K562 (cell line): ENCODE results near the gene CENPP. TPM values are rescaled to one million over a fixed set of nuclear protein-coding genes. Genes with fewer than 3 reads are reported as not detected.

Source experiments
- ATAC-seq: fragments of 200-7000 bp; cut with Tn5 transposase; 3 replicates; pipeline ENCODE4 v1.9.1; 2020; ENCODE audit warnings: moderate library complexity
- BruUV-seq: library from RNA; stranded (reverse); fragments of 400-500 nt; replicated peaks from 2 replicates; lab custom pipeline; 2021; lab: Mats Ljungman, UMichigan
- CTCF ChIA-PET: fragments of 300-600 bp; formaldehyde crosslinking; extraction: SDS; loops from one replicate; lab custom pipeline; 2021; ENCODE audit warnings: low intra/inter-chr PET ratio; lab: Yijun Ruan, JAX
- POLR2A ChIA-PET: fragments of 300-600, 350-650 bp; sonication (Branson Sonifier 250); formaldehyde crosslinking; extraction: SDS; loops from one replicate; lab custom pipeline; 2021; ENCODE audit warnings: antibody characterized with exemption, inconsistent platforms; lab: Yijun Ruan, JAX
- DNase-seq, 4 experiments: peaks; one replicate each; pipeline versions ENCODE4 v3.0.0 to v3.0.0-alpha.2; 2011 to 2018; ENCODE audit warnings: low spot score in 3 of 4, mixed read lengths in 3 of 4; ENCODE audit errors: extremely low read depth in 1 of 4
- FAIRE-seq: peaks from 2 replicates; lab custom pipeline; 2011; peaks lifted over from hg19 to GRCh38; lab: Jason Lieb, UNC
- H2AFZ ChIP-seq: 2 replicates; pipeline ENCODE4 v1.6.0; 2011; ENCODE audit warnings: low read depth, low read length, control low read depth, inconsistent platforms
- H3K27ac ChIP-seq: fragments of 200-600 bp; 3 replicates; pipeline ENCODE4 v1.8.0; 2011; ENCODE audit warnings: low read depth, mild to moderate bottlenecking, control low read depth, inconsistent platforms, low read length, moderate library complexity, mixed read lengths; ENCODE audit errors: extremely low read depth
- H3K27me3 ChIP-seq, 2 experiments: fragments of 300-600 bp in 1 of 2; 2 replicates in 1 of 2; 3 replicates in 1 of 2; pipeline versions ENCODE4 v1.6.0 to v1.8.0; 2011; ENCODE audit warnings: inconsistent platforms in 2 of 2, low read length in 2 of 2, mild to moderate bottlenecking in 1 of 2, mixed read lengths in 1 of 2, moderate library complexity in 1 of 2; ENCODE audit not compliant: control insufficient read depth in 2 of 2, insufficient read depth in 2 of 2
- H3K36me3 ChIP-seq: fragments of 300-600 bp; 3 replicates; pipeline ENCODE4 v1.8.0; 2011; ENCODE audit warnings: mild to moderate bottlenecking, low read length, inconsistent platforms; ENCODE audit not compliant: control insufficient read depth, insufficient read depth
- H3K4me1 ChIP-seq, 2 experiments: fragments of 200-600 bp in 1 of 2; replicated peaks in 1 of 2; 2 replicates in 1 of 2; 3 replicates in 1 of 2; pipeline versions ENCODE4 v1.5.1 to v1.8.0; 2011; ENCODE audit warnings: inconsistent platforms in 2 of 2, low read length in 2 of 2, mild to moderate bottlenecking in 1 of 2, mixed read lengths in 1 of 2, moderate library complexity in 1 of 2; ENCODE audit not compliant: control insufficient read depth in 2 of 2, insufficient read depth in 2 of 2
- H3K4me2 ChIP-seq: 2 replicates; pipeline ENCODE4 v1.6.1; 2011; ENCODE audit warnings: low read length, control low read depth, inconsistent platforms, mixed read lengths; ENCODE audit not compliant: insufficient read depth
- H3K4me3 ChIP-seq: fragments of 200-600 bp; sonication (generic), shearing (Covaris generic); 2 replicates; pipeline ENCODE4 v1.5.1; 2016; ENCODE audit warnings: control low read depth, inconsistent platforms
- H3K79me2 ChIP-seq: fragments of 200-600 bp; 3 replicates; pipeline ENCODE4 v1.8.0; 2011; ENCODE audit warnings: low read length, inconsistent platforms; ENCODE audit not compliant: control insufficient read depth, insufficient read depth
- H3K9ac ChIP-seq, 2 experiments: 2 replicates each; pipeline versions ENCODE4 v1.6.0 to v1.6.1; 2011; ENCODE audit warnings: low read depth in 2 of 2, low read length in 2 of 2, control low read depth in 1 of 2, inconsistent platforms in 1 of 2, mild to moderate bottlenecking in 1 of 2, mixed read lengths in 1 of 2; ENCODE audit not compliant: insufficient read depth in 1 of 2
- H3K9me1 ChIP-seq: one replicate; pipeline ENCODE4 v1.6.0; 2011; ENCODE audit warnings: inconsistent platforms, mild to moderate bottlenecking, low read length, moderate library complexity; ENCODE audit not compliant: control insufficient read depth, insufficient read depth
- H3K9me3 ChIP-seq: replicated peaks from 2 replicates; pipeline ENCODE4 v1.5.1; 2011; ENCODE audit warnings: low read depth, low read length, inconsistent platforms; ENCODE audit not compliant: control insufficient read depth, insufficient read depth
- H4K20me1 ChIP-seq: replicated peaks from 2 replicates; pipeline ENCODE4 v1.6.1; 2011; ENCODE audit warnings: low read length, inconsistent platforms, mixed read lengths; ENCODE audit not compliant: control insufficient read depth, insufficient read depth
- ATF1 ChIP-seq, 2 experiments: fragments of 450-650 bp in 1 of 2; IDR thresholded peaks; 2 replicates each; pipeline ENCODE4 v1.6.1; 2016; ENCODE audit warnings: missing compliant biosample characterization in 1 of 2, missing genetic modification characterization in 1 of 2
- BCL6 ChIP-seq: fragments of 250-450 bp; sonication (Bioruptor Pico); IDR thresholded peaks from 2 replicates; pipeline ENCODE4 v1.4.0; 2020
- CCAR2 ChIP-seq: fragments of 200-400 bp; formaldehyde crosslinking; IDR thresholded peaks from 2 replicates; pipeline ENCODE4 v1.6.1; 2017; ENCODE audit warnings: mild to moderate bottlenecking, low read depth, low read length
- CEBPZ ChIP-seq: fragments of 150-350 bp; IDR thresholded peaks from 2 replicates; pipeline ENCODE4 v1.6.1; 2014; ENCODE audit warnings: low read depth, mild to moderate bottlenecking, low read length, borderline replicate concordance
- IFI16 ChIP-seq: fragments of 250-450 bp; sonication (Bioruptor Pico); IDR thresholded peaks from 2 replicates; pipeline ENCODE4 v2.1.2; 2022; ENCODE audit warnings: mild to moderate bottlenecking, inconsistent platforms
- IRF2 ChIP-seq: sonication (generic); formaldehyde crosslinking; IDR thresholded peaks from 2 replicates; pipeline ENCODE4 v1.8.1; 2022; ENCODE audit warnings: mild to moderate bottlenecking, missing genetic modification reagents
- JUNB ChIP-seq: fragments of 450-650 bp; formaldehyde crosslinking; conservative IDR thresholded peaks from 2 replicates; pipeline ENCODE4 v1.4.0; 2020; ENCODE audit warnings: mild to moderate bottlenecking
- MECOM ChIP-seq: fragments of 250-450 bp; sonication (Bioruptor Pico); IDR thresholded peaks from 2 replicates; pipeline ENCODE4 v1.8.0; 2022; ENCODE audit warnings: inconsistent platforms
- NCOA2 ChIP-seq, 2 experiments: fragments of 450-650 bp; IDR thresholded peaks; 2 replicates each; pipeline ENCODE4 v1.6.1; 2018; ENCODE audit warnings: mild to moderate bottlenecking in 2 of 2, moderate library complexity in 1 of 2; ENCODE audit not compliant: partially characterized antibody in 2 of 2
- NFIC ChIP-seq: fragments of 450-650 bp; IDR thresholded peaks from 2 replicates; pipeline ENCODE4 v1.6.1; 2017; ENCODE audit warnings: mild to moderate bottlenecking, inconsistent platforms
- NONO ChIP-seq, 2 experiments: fragments of 200-400 bp in 1 of 2; fragments of 450-650 bp in 1 of 2; formaldehyde crosslinking in 1 of 2; IDR thresholded peaks; 2 replicates each; pipeline ENCODE4 v1.6.1; 2017; ENCODE audit warnings: low read depth in 2 of 2, mild to moderate bottlenecking in 2 of 2, moderate library complexity in 2 of 2, low read length in 1 of 2
- RB1 ChIP-seq: fragments of 450-650 bp; IDR thresholded peaks from 2 replicates; pipeline ENCODE4 v1.6.1; 2017; ENCODE audit warnings: low read depth, mild to moderate bottlenecking
- SMAD2 ChIP-seq: fragments of 150-350 bp; IDR thresholded peaks from 2 replicates; pipeline ENCODE4 v1.6.1; 2014; ENCODE audit warnings: low read depth, mild to moderate bottlenecking, low read length
- SMC3 ChIP-seq: conservative IDR thresholded peaks from 2 replicates; pipeline ENCODE4 v1.6.1; 2011; ENCODE audit warnings: low read depth, low read length, improper control_type of control experiment; ENCODE audit not compliant: insufficient read depth
- TCFL5 ChIP-seq: fragments of 250-450 bp; sonication (Bioruptor Pico); conservative IDR thresholded peaks from 2 replicates; pipeline ENCODE4 v1.6.1; 2021; ENCODE audit warnings: mild to moderate bottlenecking, moderate library complexity, matching md5 sums
- ZNF174 ChIP-seq: fragments of 250-450 bp; sonication (Bioruptor Pico); IDR thresholded peaks from 2 replicates; pipeline ENCODE4 v1.4.0; 2020; ENCODE audit warnings: mild to moderate bottlenecking
- WGBS: fragments of 100-300 bp; shearing (Covaris generic); methylation state at CpG from one replicate; pipeline ENCODE4 v1.1.6; 2016; ENCODE audit warnings: low coverage, mixed read lengths; ENCODE audit not compliant: insufficient coverage; ENCODE audit errors: missing lambda C conversion rate; 5-methylcytosine and 5-hydroxymethylcytosine counted together
- in situ Hi-C: fragments of 300-500 bp; cut with MboI; formaldehyde crosslinking; loops from 4 replicates; pipeline ENCODE4 v1.15.0; 2018; ENCODE audit warnings: inconsistent platforms, mixed read lengths
- intact Hi-C: fragments of 100-400 bp; cut with micrococcal nuclease; formaldehyde crosslinking; loops from 2 replicates; pipeline ENCODE4 v1.14.2; 2022
- polyA plus RNA-seq, 8 experiments: library from polyadenylated mRNA; depleted of rRNA in 4 of 8; stranded (reverse) in 5 of 8; unstranded in 3 of 8; fragments of >200 nt; fragmentation: Nextera tagmentation in 2 of 8; fragmentation: Illumina TruSeq in 1 of 8; extraction: Ambion mirVana in 2 of 8; extraction: Trizol in 1 of 8; gene quantifications; 2 replicates each; pipeline versions ENCODE4 v1.2.1 to v1.2.3, GENCODE V29; 2011 to 2014; ENCODE audit warnings: inconsistent platforms in 1 of 8, missing spikeins in 1 of 8
- total RNA-seq, 7 experiments: library from RNA; depleted of rRNA in 6 of 7; stranded (reverse); fragments of >200 nt in 6 of 7; fragmentation: Illumina TruSeq in 2 of 7; extraction: Trizol in 2 of 7; gene quantifications; 2 replicates each; pipeline versions ENCODE4 v1.2.1 to v1.2.3, GENCODE V29; 2011 to 2021; ENCODE audit warnings: low replicate concordance in 1 of 7
- TF ChIP-seq, protein P1 (sequence below): sonication (generic); formaldehyde crosslinking; IDR thresholded peaks from 2 replicates; pipeline ENCODE4 v1.8.1; 2022; ENCODE audit warnings: missing genetic modification reagents
- TF ChIP-seq, protein P2 (sequence below), 2 experiments: fragments of 250-450 bp in 1 of 2; fragments of 450-650 bp in 1 of 2; sonication (Bioruptor Pico) in 1 of 2; IDR thresholded peaks; 2 replicates each; pipeline versions ENCODE4 v1.6.1 to v1.8.0; 2016 to 2021; ENCODE audit warnings: mild to moderate bottlenecking in 2 of 2, moderate library complexity in 2 of 2, missing compliant biosample characterization in 1 of 2, missing genetic modification characterization in 1 of 2

The CENPP gene
- total and polyA plus RNA-seq, 9 of the 15 experiments (the other 6 are each of a cell fraction or from before 2014, with no cell fraction given), result 8.0 to 28.5 (median 17.9) TPM

DNA sequence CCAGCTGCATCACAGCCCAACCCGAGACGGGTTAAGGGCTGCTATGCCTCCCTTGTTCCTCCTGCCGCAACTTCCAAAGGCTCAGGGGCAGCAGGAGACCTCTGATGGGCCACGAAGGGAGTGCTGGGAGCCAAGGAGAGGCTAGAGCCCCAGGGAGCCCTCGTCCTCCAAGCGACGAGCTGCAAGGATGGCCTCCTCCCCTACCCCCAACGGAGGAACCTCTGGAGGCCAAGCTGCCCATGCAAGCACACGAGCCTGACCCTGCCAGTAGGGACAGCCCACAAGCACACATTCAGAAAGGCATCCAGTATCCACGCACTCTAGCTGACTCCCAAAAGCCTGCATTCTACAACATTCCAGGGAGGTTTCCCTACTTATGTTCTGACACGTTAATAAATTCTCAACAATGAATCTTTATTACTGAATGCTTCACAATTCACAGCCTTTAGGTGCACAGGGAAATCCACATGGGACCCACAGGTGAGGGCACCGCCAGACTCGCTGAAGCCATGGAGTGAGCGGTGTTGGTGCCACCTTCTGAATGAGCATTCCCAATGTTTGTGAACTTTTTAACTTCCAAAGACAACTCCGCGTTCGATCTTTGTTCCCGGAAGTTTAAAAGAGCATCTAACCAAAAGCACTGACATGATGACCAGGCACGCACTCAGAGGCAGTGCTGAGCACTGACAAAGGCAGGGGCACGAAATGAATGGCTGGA is 315.5 kb downstream of the CENPP start:
- no peaks in the 10 kb centered on the region for H3K9me3 ChIP-seq
- H3K79me2 ChIP-seq, result no peaks in the 10 kb centered on the region
- DNase-seq (no peak), ATAC-seq (no peak), FAIRE-seq (no peak)
- in situ Hi-C loops (no loop called here), intact Hi-C loops (no loop called here)
- no peak overlapping the region for H3K27ac ChIP-seq
- ChIA-PET POLR2A (interaction anchor here (0.6 kb wide), 1 partner anchor 134 kb away, joined by 3 read pairs; no protein-coding TSS in a partner anchor), CTCF (no interaction called here)
- no peak overlapping the region; a peak in 1 of 4 replicates for H3K9ac ChIP-seq
- peaks cover 84% of the 10 kb centered on the region for H3K36me3 ChIP-seq
- no peak overlapping the region for H3K4me2 ChIP-seq
- BruUV-seq, result no TSS peak
- H3K27me3 ChIP-seq, result no peaks in the 10 kb centered on the region
- H3K4me1 ChIP-seq, result no peaks in the 10 kb centered on the region
- no peak overlapping the region for H3K4me3 ChIP-seq
- H2AFZ ChIP-seq, result no peak overlapping the region
- WGBS, result 87% methylated on average over 16 of the region's 20 CpGs
- no peaks in the 10 kb centered on the region for H3K9me1 ChIP-seq
- no peaks in the 10 kb centered on the region; the same call in 1 of the 2 replicates for H4K20me1 ChIP-seq
- TF ChIP-seq NFIC (no peak), CEBPZ (no peak), IFI16 (CRISPR knock-in tag) (no peak), SMC3 (no peak), NONO (IDR thresholded peaks at IDR 0.05; ENCODE audit: low read depth in 2 of 2, low read length in 1 of 2) (no peak), RB1 (no peak), CCAR2 (no peak), IRF2 (CRISPR knock-in tag) (no peak), ATF1 (CRISPR knock-in tag; IDR thresholded peaks at IDR 0.05) (no peak), ATF1 (tag; IDR thresholded peaks at IDR 0.05) (no peak), ZNF174 (CRISPR knock-in tag) (no peak), SMAD2 (no peak), MECOM (CRISPR knock-in tag) (no peak), JUNB (CRISPR knock-in tag) (no peak), BCL6 (CRISPR knock-in tag) (no peak), TCFL5 (CRISPR knock-in tag) (no peak), NCOA2 (IDR thresholded peaks at IDR 0.05; ENCODE audit: partially characterized antibody in 2 of 2) (no peak)
- TF ChIP-seq, protein P1, sequence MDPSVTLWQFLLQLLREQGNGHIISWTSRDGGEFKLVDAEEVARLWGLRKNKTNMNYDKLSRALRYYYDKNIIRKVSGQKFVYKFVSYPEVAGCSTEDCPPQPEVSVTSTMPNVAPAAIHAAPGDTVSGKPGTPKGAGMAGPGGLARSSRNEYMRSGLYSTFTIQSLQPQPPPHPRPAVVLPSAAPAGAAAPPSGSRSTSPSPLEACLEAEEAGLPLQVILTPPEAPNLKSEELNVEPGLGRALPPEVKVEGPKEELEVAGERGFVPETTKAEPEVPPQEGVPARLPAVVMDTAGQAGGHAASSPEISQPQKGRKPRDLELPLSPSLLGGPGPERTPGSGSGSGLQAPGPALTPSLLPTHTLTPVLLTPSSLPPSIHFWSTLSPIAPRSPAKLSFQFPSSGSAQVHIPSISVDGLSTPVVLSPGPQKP, result no peak
- TF ChIP-seq, protein P2, sequence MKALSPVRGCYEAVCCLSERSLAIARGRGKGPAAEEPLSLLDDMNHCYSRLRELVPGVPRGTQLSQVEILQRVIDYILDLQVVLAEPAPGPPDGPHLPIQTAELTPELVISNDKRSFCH (CRISPR knock-in tag; IDR thresholded peaks at IDR 0.05), result no peak
- TF ChIP-seq, protein P2 (tag; IDR thresholded peaks at IDR 0.05), result no peak
